Loucy (cell line): ENCODE results near the gene PIP5K1C.

Experiments used
- H2AFZ ChIP-seq: fragments of 200-600 bp; sonication (generic); 2 replicates; pipeline ENCODE4 v1.6.0; 2016; ENCODE audit warnings: antibody characterized with exemption, mild to moderate bottlenecking, low read length, moderate library complexity
- H3F3A ChIP-seq: fragments of 200-600 bp; 2 replicates; pipeline ENCODE4 v1.6.0; 2016; ENCODE audit warnings: antibody characterized with exemption, low read depth, mild to moderate bottlenecking
- H3K27me3 ChIP-seq: fragments of 200-600 bp; sonication (generic); 2 replicates; pipeline ENCODE4 v1.6.1; 2014; ENCODE audit warnings: low read length, mild to moderate bottlenecking; ENCODE audit not compliant: insufficient read depth, poor library complexity, severe bottlenecking
- H3K36me3 ChIP-seq: fragments of 200-600 bp; sonication (generic); 2 replicates; pipeline ENCODE4 v1.6.1; 2016; ENCODE audit warnings: low read length; ENCODE audit not compliant: insufficient read depth
- H3K4me1 ChIP-seq: fragments of 200-600 bp; sonication (generic); 2 replicates; pipeline ENCODE4 v1.5.1; 2014; ENCODE audit warnings: low read length, mild to moderate bottlenecking; ENCODE audit not compliant: insufficient read depth, poor library complexity, severe bottlenecking
- H3K4me2 ChIP-seq: fragments of 200-600 bp; sonication (generic); 2 replicates; pipeline ENCODE4 v1.6.0; 2014; ENCODE audit warnings: antibody characterized with exemption, low read length, low read depth, mild to moderate bottlenecking; ENCODE audit not compliant: poor library complexity, severe bottlenecking
- H3K4me3 ChIP-seq: fragments of 200-600 bp; sonication (generic); 2 replicates; pipeline ENCODE4 v1.5.1; 2014; ENCODE audit warnings: low read length, mild to moderate bottlenecking, mixed read lengths; ENCODE audit not compliant: poor library complexity, severe bottlenecking
- H3K79me2 ChIP-seq: fragments of 200-600 bp; sonication (generic); 2 replicates; pipeline ENCODE4 v1.6.1; 2014; ENCODE audit warnings: low read length; ENCODE audit not compliant: insufficient read depth
- H3K9ac ChIP-seq: fragments of 200-600 bp; sonication (generic); 2 replicates; pipeline ENCODE4 v1.6.0; 2014; ENCODE audit warnings: mild to moderate bottlenecking, low read depth, low read length, moderate library complexity; ENCODE audit not compliant: poor library complexity, severe bottlenecking
- H3K9me2 ChIP-seq: fragments of 200-600 bp; sonication (generic); replicated peaks from 2 replicates; pipeline ENCODE4 v1.6.1; 2016; ENCODE audit warnings: low read depth, low read length, mixed read lengths
- H3K9me3 ChIP-seq: fragments of 200-600 bp; sonication (generic); 2 replicates; pipeline ENCODE4 v1.6.1; 2014; ENCODE audit warnings: mild to moderate bottlenecking, antibody characterized with exemption, low read length, low read depth; ENCODE audit not compliant: insufficient read depth
- H4K20me1 ChIP-seq: fragments of 200-600 bp; sonication (generic); 2 replicates; pipeline ENCODE4 v1.6.0; 2014; ENCODE audit warnings: antibody characterized with exemption, low read length, mild to moderate bottlenecking; ENCODE audit not compliant: insufficient read depth, poor library complexity, severe bottlenecking
- EZH2phosphoT487 ChIP-seq: fragments of 200-600 bp; IDR thresholded peaks from 2 replicates; pipeline ENCODE4 v1.6.1; 2018; ENCODE audit warnings: antibody characterized with exemption, mild to moderate bottlenecking, moderate library complexity, borderline replicate concordance
- TF ChIP-seq, protein P1 (sequence below): fragments of 200-600 bp; sonication (generic); conservative IDR thresholded peaks from 2 replicates; pipeline ENCODE4 v1.5.1; 2014; ENCODE audit warnings: mild to moderate bottlenecking, antibody characterized with exemption, low read length

PIP5K1C gene

DNA sequence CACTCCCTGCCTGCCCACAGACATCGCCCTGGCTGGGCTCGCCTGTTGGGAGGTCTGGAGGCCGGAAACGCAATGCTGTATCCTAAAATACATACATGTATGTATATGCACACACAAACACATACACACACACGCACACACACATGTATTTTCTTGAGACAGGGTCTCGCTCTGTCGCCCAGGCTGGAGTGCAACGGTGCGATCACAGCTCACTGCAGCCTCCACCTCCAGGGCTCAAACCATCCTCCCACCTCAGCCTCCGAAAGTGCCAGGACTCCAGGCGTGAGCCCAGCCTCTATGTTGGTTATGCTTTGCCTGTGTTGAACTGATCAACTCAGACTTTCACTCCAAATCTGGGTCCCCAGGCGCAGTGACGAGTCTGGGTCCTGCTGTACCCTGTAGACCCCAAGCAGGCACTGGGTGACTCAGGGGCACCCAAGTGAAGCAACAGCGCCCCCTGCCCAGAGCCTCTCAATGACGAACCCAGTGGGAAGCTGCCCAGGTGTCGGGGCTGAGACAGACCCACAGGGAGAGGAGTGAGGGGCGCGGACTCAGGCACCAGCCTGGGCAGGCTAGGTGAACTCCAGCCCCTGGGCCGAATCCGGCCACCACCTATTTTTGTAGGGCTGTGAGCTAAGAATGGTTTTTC lies 46.3 kb downstream of the PIP5K1C start:
- Histone ChIP-seq H3K4me2 (no peak overlapping the region), H3K9me2 (no peaks in the 10 kb centered on the region), H3K9ac (no peak overlapping the region), H3K4me3 (no peak overlapping the region), H3K27me3 (no peaks in the 10 kb centered on the region), H2AFZ (no peak overlapping the region), H3K36me3 (peaks cover 4% of the 10 kb centered on the region; the same call in 1 of the 2 replicates), H3K9me3 (no peaks in the 10 kb centered on the region), H4K20me1 (no peaks in the 10 kb centered on the region), H3K4me1 (no peaks in the 10 kb centered on the region), H3F3A (no peaks in the 10 kb centered on the region), H3K79me2 (no peaks in the 10 kb centered on the region)
- TF ChIP-seq, protein P1, sequence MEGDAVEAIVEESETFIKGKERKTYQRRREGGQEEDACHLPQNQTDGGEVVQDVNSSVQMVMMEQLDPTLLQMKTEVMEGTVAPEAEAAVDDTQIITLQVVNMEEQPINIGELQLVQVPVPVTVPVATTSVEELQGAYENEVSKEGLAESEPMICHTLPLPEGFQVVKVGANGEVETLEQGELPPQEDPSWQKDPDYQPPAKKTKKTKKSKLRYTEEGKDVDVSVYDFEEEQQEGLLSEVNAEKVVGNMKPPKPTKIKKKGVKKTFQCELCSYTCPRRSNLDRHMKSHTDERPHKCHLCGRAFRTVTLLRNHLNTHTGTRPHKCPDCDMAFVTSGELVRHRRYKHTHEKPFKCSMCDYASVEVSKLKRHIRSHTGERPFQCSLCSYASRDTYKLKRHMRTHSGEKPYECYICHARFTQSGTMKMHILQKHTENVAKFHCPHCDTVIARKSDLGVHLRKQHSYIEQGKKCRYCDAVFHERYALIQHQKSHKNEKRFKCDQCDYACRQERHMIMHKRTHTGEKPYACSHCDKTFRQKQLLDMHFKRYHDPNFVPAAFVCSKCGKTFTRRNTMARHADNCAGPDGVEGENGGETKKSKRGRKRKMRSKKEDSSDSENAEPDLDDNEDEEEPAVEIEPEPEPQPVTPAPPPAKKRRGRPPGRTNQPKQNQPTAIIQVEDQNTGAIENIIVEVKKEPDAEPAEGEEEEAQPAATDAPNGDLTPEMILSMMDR = peak; percentile 51
- no peak for TF ChIP-seq EZH2phosphoT487

DNA sequence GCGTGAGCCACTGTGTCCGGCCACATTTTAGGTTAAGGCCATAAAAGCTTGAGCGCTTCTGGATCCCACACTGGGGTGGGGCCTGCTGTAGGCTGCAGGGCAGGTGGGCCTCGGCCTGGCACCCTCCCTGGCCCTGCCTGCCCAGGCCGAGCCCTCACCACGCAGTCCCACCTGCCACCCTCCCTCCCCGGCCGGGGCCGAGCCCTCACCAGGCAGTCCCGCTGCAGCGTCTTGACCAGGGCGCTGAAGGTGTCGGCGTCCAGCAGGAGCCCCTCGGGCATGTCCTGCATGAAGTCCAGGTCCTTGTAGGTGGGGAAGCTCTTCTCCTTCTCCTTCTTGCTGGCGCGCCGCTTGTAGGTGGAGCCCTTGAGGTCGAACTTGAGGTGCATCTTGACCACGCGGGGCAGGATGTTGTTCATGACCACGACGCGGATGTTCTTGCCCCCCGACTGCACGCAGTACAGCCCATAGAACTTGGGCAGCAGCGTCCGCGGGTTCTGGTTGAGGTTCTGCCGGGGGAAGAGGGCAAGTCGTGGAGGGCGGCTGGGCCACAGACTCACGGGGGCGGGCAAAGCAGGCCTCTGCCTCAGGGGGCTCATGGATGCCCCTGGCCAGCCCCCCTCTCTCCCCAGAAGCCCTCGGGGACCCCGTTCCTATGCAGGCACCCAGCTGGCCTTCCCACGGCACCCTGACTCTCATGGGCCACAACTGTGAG lies 47.0 kb downstream of the PIP5K1C start:
- no peaks in the 10 kb centered on the region for H3K4me1 ChIP-seq
- H3K79me2 ChIP-seq = no peaks in the 10 kb centered on the region
- H3K9me3 ChIP-seq = no peaks in the 10 kb centered on the region
- H2AFZ ChIP-seq = no peak overlapping the region
- peaks cover 4% of the 10 kb centered on the region; the same call in 1 of the 2 replicates for H3K36me3 ChIP-seq
- no peak overlapping the region for H3K4me3 ChIP-seq
- no peak overlapping the region for H3K4me2 ChIP-seq
- H4K20me1 ChIP-seq = no peaks in the 10 kb centered on the region
- H3K9ac ChIP-seq = no peak overlapping the region
- no peaks in the 10 kb centered on the region for H3F3A ChIP-seq
- TF ChIP-seq, protein P1 = no peak
- no peak for TF ChIP-seq EZH2phosphoT487
- no peaks in the 10 kb centered on the region for H3K27me3 ChIP-seq
- no peaks in the 10 kb centered on the region for H3K9me2 ChIP-seq

DNA sequence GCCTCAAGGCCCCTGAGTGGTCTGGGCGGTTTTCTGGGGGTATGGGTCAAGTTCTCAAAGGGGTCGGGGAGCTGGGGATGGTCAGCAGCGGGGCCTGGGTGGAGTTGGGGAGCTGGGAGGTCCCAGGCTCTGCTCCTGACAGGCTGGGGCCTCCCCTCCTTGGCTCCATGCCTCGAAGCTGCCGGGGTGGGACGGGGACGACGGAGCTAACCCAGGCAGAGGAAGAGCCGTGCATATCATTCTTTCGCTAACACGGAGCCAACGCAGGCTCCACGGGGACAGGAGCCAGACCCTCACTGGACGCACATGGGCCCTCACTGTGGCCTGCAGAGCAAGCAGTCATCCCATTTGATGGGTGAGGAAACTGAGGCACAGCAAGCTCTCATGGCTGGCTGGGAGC lies 47.8 kb downstream of the PIP5K1C start:
- Histone ChIP-seq H3K36me3 (peaks cover 4% of the 10 kb centered on the region; the same call in 1 of the 2 replicates), H3K4me3 (no peak overlapping the region), H3K27me3 (no peaks in the 10 kb centered on the region), H3F3A (no peaks in the 10 kb centered on the region), H4K20me1 (no peaks in the 10 kb centered on the region), H3K9ac (no peak overlapping the region), H3K9me3 (no peaks in the 10 kb centered on the region), H3K4me1 (no peaks in the 10 kb centered on the region), H2AFZ (no peak overlapping the region), H3K79me2 (no peaks in the 10 kb centered on the region), H3K4me2 (no peak overlapping the region), H3K9me2 (no peaks in the 10 kb centered on the region)
- TF ChIP-seq, protein P1 = no peak
- no peak for TF ChIP-seq EZH2phosphoT487
